Activated CD8-positive, alpha-beta T cell treated with anti-CD3 and anti-CD28 coated beads for 36 hours (primary cell): ENCODE measurements around the gene MCC. TPM values are rescaled to one million over a fixed set of nuclear protein-coding genes. Genes with fewer than 3 reads are reported as not detected.

ENCODE experiments used
- ATAC-seq: fragments of 200-7000 bp; cut with Tn5 transposase; one replicate; pipeline ENCODE4 v1.10.0; 2021; ENCODE audit warnings: mild to moderate bottlenecking, moderate library complexity
- CTCF ChIA-PET: fragments of 350-600 bp; sonication (Branson Sonifier 250); formaldehyde crosslinking; loops from one replicate; lab custom pipeline; 2021; ENCODE audit warnings: antibody characterized with exemption; lab: Charles Lee
- POLR2A ChIA-PET: fragments of 350-600 bp; sonication (Branson Sonifier 250); formaldehyde crosslinking; loops from one replicate; lab custom pipeline; 2021; ENCODE audit warnings: antibody characterized with exemption; lab: Charles Lee
- DNase-seq: peaks from one replicate; pipeline ENCODE4 v3.0.0-alpha.2; 2020
- H3K27ac Mint-ChIP-seq: one replicate; pipeline ENCODE4 v1.8.0; 2021; ENCODE audit warnings: mild to moderate bottlenecking, mixed read lengths
- H3K27me3 Mint-ChIP-seq: one replicate; pipeline ENCODE4 v1.8.0; 2021; ENCODE audit warnings: mixed read lengths
- H3K36me3 Mint-ChIP-seq: one replicate; pipeline ENCODE4 v1.8.0; 2021; ENCODE audit warnings: low read depth, mixed read lengths
- H3K4me1 Mint-ChIP-seq: one replicate; pipeline ENCODE4 v1.8.0; 2021; ENCODE audit warnings: low read depth, mixed read lengths
- H3K4me3 Mint-ChIP-seq: one replicate; pipeline ENCODE4 v1.8.0; 2021; ENCODE audit warnings: mild to moderate bottlenecking, moderate library complexity, mixed read lengths
- H3K9me3 Mint-ChIP-seq: one replicate; pipeline ENCODE4 v1.8.0; 2021; ENCODE audit warnings: mixed read lengths
- CTCF ChIP-seq: fragments of 200-600 bp; IDR thresholded peaks from one replicate; pipeline ENCODE4 v1.8.0; 2022; ENCODE audit warnings: antibody characterized with exemption, mild to moderate bottlenecking
- intact Hi-C: fragments of 100-400 bp; cut with micrococcal nuclease; formaldehyde crosslinking; loops from one replicate; pipeline ENCODE4 v1.10.0; 2022
- total RNA-seq, 2 experiments: library from RNA; stranded (reverse); gene quantifications; one replicate each; pipeline ENCODE4 v1.2.3, GENCODE V29; 2021

Gene MCC
- total RNA-seq, 2 experiments from 2014 or later: 4.9 to 5.4 TPM

- no peak for TF ChIP-seq CTCF
- no peaks in the 10 kb centered on the region for H3K27me3 Mint-ChIP-seq
- DNase-seq (no peak), ATAC-seq (no peak)
- ChIA-PET CTCF (no interaction called here), POLR2A (no interaction called here)
- H3K4me1 Mint-ChIP-seq: peaks cover 53% of the 10 kb centered on the region
- no peaks in the 10 kb centered on the region for H3K9me3 Mint-ChIP-seq
- H3K4me3 Mint-ChIP-seq: no peak overlapping the region
- peaks cover 38% of the 10 kb centered on the region for H3K36me3 Mint-ChIP-seq
- intact Hi-C loops: loop anchor here (10.0 kb wide), 1 partner anchor 504 kb away; no protein-coding TSS in a partner anchor
- no peak overlapping the region for H3K27ac Mint-ChIP-seq
These were observed 30.6 kb upstream of the MCC start for GRCh38 chr5:113518884-113519283.

- Mint-ChIP-seq H3K36me3 (peaks cover 25% of the 10 kb centered on the region), H3K27ac (peak overlapping the region; percentile 93), H3K4me1 (peaks cover 25% of the 10 kb centered on the region), H3K4me3 (peak overlapping the region; percentile 93), H3K9me3 (peaks cover 2% of the 10 kb centered on the region), H3K27me3 (peaks cover 7% of the 10 kb centered on the region)
- CTCF ChIA-PET: interaction anchor here (2.1 to 2.8 kb wide), 3 partner anchors 10 to 177 kb away, joined by 6 to 13 read pairs (median 7); no protein-coding TSS in a partner anchor
- intact Hi-C loops: loop anchor here (5.0 to 10.0 kb wide), 3 partner anchors 93 to 499 kb away; no protein-coding TSS in a partner anchor
- no peak for DNase-seq
- TF ChIP-seq CTCF: no peak
- no peak for ATAC-seq
- POLR2A ChIA-PET: interaction anchor here (0.6 to 0.9 kb wide), 2 partner anchors 18 to 86 kb away, joined by 3 read pairs; no protein-coding TSS in a partner anchor
These were observed 26.0 kb upstream of the MCC start for GRCh38 chr5:113514289-113514635.

- CTCF ChIA-PET: interaction anchor here (0.8 to 3.9 kb wide), 8 partner anchors 10 to 517 kb away, joined by 3 to 18 read pairs (median 5); partner anchors contain the start of gene MCC
- Mint-ChIP-seq H3K4me1 (peaks cover 25% of the 10 kb centered on the region), H3K9me3 (peaks cover 2% of the 10 kb centered on the region), H3K27ac (peak within 1 kb of the TSS; percentile 93), H3K4me3 (peak within 1 kb of the TSS; percentile 93), H3K36me3 (peaks cover 21% of the 10 kb centered on the region), H3K27me3 (peaks cover 7% of the 10 kb centered on the region)
- DNase-seq (peak; percentile 92), ATAC-seq (peak; percentile 94)
- intact Hi-C loops: loop anchor here (1.0 to 10.0 kb wide), 4 partner anchors 94 to 499 kb away; no protein-coding TSS in a partner anchor
- TF ChIP-seq CTCF: no peak
- POLR2A ChIA-PET: interaction anchor here (0.6 to 1.0 kb wide), 3 partner anchors 10 to 86 kb away, joined by 3 read pairs; no protein-coding TSS in a partner anchor
These were observed 25.4 kb upstream of the MCC start, which contains the start of gene YTHDC2 for GRCh38 chr5:113513384-113514288. Gene YTHDC2 (plus strand): TSS chr5:113513694. CDS start chr5:113513896, 202 bp downstream.

- POLR2A ChIA-PET: interaction anchor here (1.5 kb wide), 1 partner anchor 8 kb away, joined by 3 read pairs; no protein-coding TSS in a partner anchor
- CTCF ChIA-PET: interaction anchor here (0.6 to 3.9 kb wide), 5 partner anchors 15 to 516 kb away, joined by 3 to 31 read pairs (median 6); no protein-coding TSS in a partner anchor
- Mint-ChIP-seq H3K4me3 (no peak overlapping the region), H3K9me3 (peaks cover 2% of the 10 kb centered on the region), H3K4me1 (peaks cover 22% of the 10 kb centered on the region), H3K36me3 (peaks cover 13% of the 10 kb centered on the region), H3K27me3 (peaks cover 16% of the 10 kb centered on the region), H3K27ac (no peak overlapping the region)
- intact Hi-C loops: loop anchor here (5.0 to 10.0 kb wide), 3 partner anchors 95 to 498 kb away; no protein-coding TSS in a partner anchor
- ATAC-seq: no peak
- DNase-seq: no peak
- TF ChIP-seq CTCF: no peak
These were observed 24.1 kb upstream of the MCC start for GRCh38 chr5:113512341-113512740.
